Neural cell (in vitro differentiated cells): ENCODE results near the gene DENND1A.

Source experiments
- CTCF ChIP-seq: fragments of 450-650 bp; IDR thresholded peaks from 2 replicates; pipeline ENCODE4 v1.5.1; 2014; ENCODE audit warnings: antibody characterized with exemption, mild to moderate bottlenecking, moderate library complexity; ENCODE audit not compliant: poor library complexity, severe bottlenecking
- EP300 ChIP-seq: fragments of 450-650 bp; conservative IDR thresholded peaks from 2 replicates; pipeline ENCODE4 v1.6.1; 2014; ENCODE audit warnings: antibody characterized with exemption, mild to moderate bottlenecking, moderate library complexity; ENCODE audit not compliant: poor library complexity, severe bottlenecking
- EZH2 ChIP-seq: fragments of 200-600, 300-800 bp; shearing (Covaris generic), sonication (generic); IDR thresholded peaks from 2 replicates; pipeline ENCODE4 v1.6.1; 2014; ENCODE audit warnings: antibody characterized with exemption, low read length, borderline replicate concordance, mild to moderate bottlenecking; ENCODE audit not compliant: insufficient read depth, poor library complexity, severe bottlenecking
- MXI1 ChIP-seq: fragments of 450-650 bp; conservative IDR thresholded peaks from 2 replicates; pipeline ENCODE4 v1.6.1; 2014; ENCODE audit warnings: antibody characterized with exemption, mild to moderate bottlenecking; ENCODE audit not compliant: poor library complexity, severe bottlenecking
- RAD21 ChIP-seq: fragments of 450-650 bp; conservative IDR thresholded peaks from 2 replicates; pipeline ENCODE4 v1.6.1; 2014; ENCODE audit warnings: antibody characterized with exemption, mild to moderate bottlenecking, moderate library complexity
- REST ChIP-seq: IDR thresholded peaks from 2 replicates; pipeline ENCODE4 v1.6.1; 2012; ENCODE audit warnings: borderline replicate concordance
- SMC3 ChIP-seq: fragments of 450-650 bp; conservative IDR thresholded peaks from 2 replicates; pipeline ENCODE4 v1.6.1; 2014; ENCODE audit warnings: antibody characterized with exemption, mild to moderate bottlenecking, moderate library complexity; ENCODE audit not compliant: poor library complexity
- TAF1 ChIP-seq: IDR thresholded peaks from 2 replicates; pipeline ENCODE4 v1.6.1; 2012; ENCODE audit warnings: low read depth

- TF ChIP-seq SMC3 (no peak), CTCF (no peak), EP300 (no peak), REST (no peak), TAF1 (no peak), EZH2 (no peak), RAD21 (no peak), MXI1 (no peak)
Observed at GRCh38 chr9:123848447-123849085, 81.4 kb downstream of the DENND1A start.
